H9 (cell line): ENCODE measurements around the gene HOXA2. TPM values are rescaled to one million over a fixed set of nuclear protein-coding genes. Genes with fewer than 3 reads are reported as not detected.

Experiments
- DNase-seq: peaks from one replicate; pipeline ENCODE4 v3.0.0-alpha.2; 2017
- H2AFZ ChIP-seq: one replicate; pipeline ENCODE4 v1.6.1; 2013; ENCODE audit warnings: mild to moderate bottlenecking, low read length, control low read depth, moderate library complexity
- H2AK5ac ChIP-seq: 2 replicates; pipeline ENCODE4 v1.6.1; 2013; ENCODE audit warnings: low read length, control low read depth, mixed read lengths; ENCODE audit not compliant: insufficient read length
- H2BK120ac ChIP-seq: one replicate; pipeline ENCODE4 v1.6.1; 2013; ENCODE audit warnings: low read depth, mild to moderate bottlenecking, low read length, control low read depth, inconsistent platforms; ENCODE audit not compliant: poor library complexity, severe bottlenecking
- H2BK12ac ChIP-seq: 2 replicates; pipeline ENCODE4 v1.6.1; 2013; ENCODE audit warnings: low read length, control low read depth, mixed read lengths, low read depth; ENCODE audit not compliant: insufficient read length
- H2BK15ac ChIP-seq: 2 replicates; pipeline ENCODE4 v1.6.1; 2013; ENCODE audit warnings: low read depth, low read length, control low read depth
- H2BK20ac ChIP-seq: one replicate; pipeline ENCODE4 v1.6.1; 2013; ENCODE audit warnings: low read depth, mild to moderate bottlenecking, low read length, control low read depth, inconsistent platforms; ENCODE audit not compliant: poor library complexity, severe bottlenecking
- H2BK5ac ChIP-seq: 2 replicates; pipeline ENCODE4 v1.6.1; 2013; ENCODE audit warnings: low read length, control low read depth, mixed read lengths; ENCODE audit not compliant: insufficient read length
- H3K14ac ChIP-seq: 2 replicates; pipeline ENCODE4 v1.6.1; 2013; ENCODE audit warnings: low read length, control low read depth; ENCODE audit not compliant: insufficient read depth
- H3K18ac ChIP-seq: 2 replicates; pipeline ENCODE4 v1.6.1; 2013; ENCODE audit warnings: low read depth, mild to moderate bottlenecking, mixed read lengths, low read length, control low read depth; ENCODE audit not compliant: insufficient read length
- H3K23ac ChIP-seq: 2 replicates; pipeline ENCODE4 v1.6.1; 2013; ENCODE audit warnings: low read length, control low read depth, mixed read lengths, low read depth; ENCODE audit not compliant: insufficient read length
- H3K23me2 ChIP-seq: 2 replicates; pipeline ENCODE4 v1.6.1; 2013; ENCODE audit warnings: low read depth, mild to moderate bottlenecking, mixed read lengths, low read length, control low read depth; ENCODE audit not compliant: insufficient read length, poor library complexity, severe bottlenecking
- H3K27ac ChIP-seq: 2 replicates; pipeline ENCODE4 v1.5.1; 2013; ENCODE audit warnings: low read length, control low read depth, mixed read lengths, low read depth; ENCODE audit not compliant: insufficient read length
- H3K27me3 ChIP-seq: 2 replicates; pipeline ENCODE4 v1.6.1; 2013; ENCODE audit warnings: low read length, control low read depth, inconsistent platforms; ENCODE audit not compliant: insufficient read depth
- H3K4ac ChIP-seq: 2 replicates; pipeline ENCODE4 v1.6.1; 2013; ENCODE audit warnings: low read depth, mild to moderate bottlenecking, control low read depth, inconsistent platforms, low read length, moderate library complexity
- H3K4me1 ChIP-seq: 2 replicates; pipeline ENCODE4 v1.6.1; 2013; ENCODE audit warnings: low read length, control low read depth, inconsistent platforms; ENCODE audit not compliant: insufficient read depth
- H3K4me2 ChIP-seq: 2 replicates; pipeline ENCODE4 v1.6.1; 2013; ENCODE audit warnings: low read length, control low read depth, mixed read lengths; ENCODE audit not compliant: insufficient read length, insufficient read depth
- H3K56ac ChIP-seq: 2 replicates; pipeline ENCODE4 v1.6.1; 2013; ENCODE audit warnings: low read depth, mild to moderate bottlenecking, mixed read lengths, low read length, control low read depth; ENCODE audit not compliant: insufficient read length
- H3K79me1 ChIP-seq: 2 replicates; pipeline ENCODE4 v1.6.1; 2013; ENCODE audit warnings: low read depth, mild to moderate bottlenecking, moderate library complexity, low read length, control low read depth, inconsistent platforms; ENCODE audit not compliant: insufficient read depth, poor library complexity, severe bottlenecking
- H3K79me2 ChIP-seq: 2 replicates; pipeline ENCODE4 v1.6.1; 2013; ENCODE audit warnings: low read length, control low read depth, inconsistent platforms; ENCODE audit not compliant: insufficient read depth
- H3K9ac ChIP-seq: 2 replicates; pipeline ENCODE4 v1.6.1; 2013; ENCODE audit warnings: low read length, control low read depth, mixed read lengths; ENCODE audit not compliant: insufficient read length; ENCODE audit errors: extremely low read depth
- H3K9me3 ChIP-seq: one replicate; pipeline ENCODE4 v1.6.1; 2013; ENCODE audit warnings: low read depth, low read length, inconsistent platforms; ENCODE audit not compliant: control insufficient read depth
- H3T11ph ChIP-seq: one replicate; pipeline ENCODE4 v1.6.1; 2013; ENCODE audit warnings: mild to moderate bottlenecking, low read length, control low read depth, inconsistent platforms
- H4K20me1 ChIP-seq: one replicate; pipeline ENCODE4 v1.6.1; 2013; ENCODE audit not compliant: control insufficient read depth, insufficient read length, insufficient read depth
- H4K5ac ChIP-seq: 2 replicates; pipeline ENCODE4 v1.6.1; 2013; ENCODE audit warnings: low read depth, mild to moderate bottlenecking, mixed read lengths, low read length, control low read depth; ENCODE audit not compliant: insufficient read length
- H4K8ac ChIP-seq: replicated peaks from 2 replicates; pipeline ENCODE4 v1.6.1; 2013; ENCODE audit warnings: low read length, control low read depth, mixed read lengths, low read depth; ENCODE audit not compliant: insufficient read length
- H4K91ac ChIP-seq: 2 replicates; pipeline ENCODE4 v1.6.1; 2013; ENCODE audit warnings: low read depth, mild to moderate bottlenecking, moderate library complexity, mixed read lengths, low read length, control low read depth; ENCODE audit not compliant: insufficient read length
- H3K27ac Mint-ChIP-seq, 3 experiments: 2 replicates in 2 of 3; 3 replicates in 1 of 3; pipeline ENCODE4 v1.8.0; 2020 to 2021; ENCODE audit warnings: mixed read lengths in 3 of 3, mild to moderate bottlenecking in 1 of 3, moderate library complexity in 1 of 3
- H3K27me3 Mint-ChIP-seq: 2 replicates; pipeline ENCODE4 v1.8.0; 2021; ENCODE audit warnings: low read depth, mild to moderate bottlenecking, moderate library complexity, mixed read lengths
- H3K36me3 Mint-ChIP-seq, 3 experiments: 2 replicates in 2 of 3; 3 replicates in 1 of 3; pipeline ENCODE4 v1.8.0; 2020 to 2021; ENCODE audit warnings: low read depth in 3 of 3, mixed read lengths in 3 of 3; ENCODE audit not compliant: insufficient read depth in 1 of 3
- H3K4me1 Mint-ChIP-seq, 2 experiments: 2 replicates each; pipeline ENCODE4 v1.8.0; 2020; ENCODE audit warnings: mixed read lengths in 2 of 2
- H3K4me3 Mint-ChIP-seq, 2 experiments: 2 replicates in 1 of 2; 3 replicates in 1 of 2; pipeline ENCODE4 v1.8.0; 2020 to 2021; ENCODE audit warnings: mild to moderate bottlenecking in 2 of 2, mixed read lengths in 2 of 2, moderate library complexity in 1 of 2
- H3K9me3 Mint-ChIP-seq, 2 experiments: 2 replicates in 1 of 2; 3 replicates in 1 of 2; pipeline ENCODE4 v1.8.0; 2020; ENCODE audit warnings: mild to moderate bottlenecking in 2 of 2, mixed read lengths in 2 of 2, moderate library complexity in 1 of 2
- WGBS: extraction: QIAGEN DNeasy Blood & Tissue Kit; methylation state at CpG from one replicate; pipeline ENCODE4 v1.1.7; 2013; ENCODE audit warnings: missing lambda C conversion rate, low lambda C conversion rate, mixed read lengths; ENCODE audit not compliant: insufficient read length; ENCODE audit errors: extremely low coverage; 5-methylcytosine and 5-hydroxymethylcytosine counted together
- total RNA-seq: library from RNA; stranded (reverse); gene quantifications from 2 replicates; pipeline ENCODE4 v1.2.1, GENCODE V29; 2021
- TF ChIP-seq, protein P1 (sequence below): fragments of 200-600 bp; sonication (generic); conservative IDR thresholded peaks from 3 replicates; pipeline ENCODE4 v1.8.0; 2021; ENCODE audit warnings: antibody characterized with exemption, mild to moderate bottlenecking

Gene HOXA2
- total RNA-seq, 1 experiment from 2014 or later: not detected

GRCh38 chr7:27146491-27147198 is 44.2 kb upstream of the HOXA2 start:
- no peak overlapping the region for H2BK120ac ChIP-seq
- WGBS: no CpG with 5 or more reads among the region's 5 CpGs

More at GRCh38 chr7:27146491-27147198, 44.2 kb upstream of the HOXA2 start:
- Histone ChIP-seq H3K23me2 (peaks cover 14% of the 10 kb centered on the region), H3K9me3 (no peaks in the 10 kb centered on the region), H3K79me2 (no peaks in the 10 kb centered on the region), H3K56ac (no peak overlapping the region), H3K4me2 (no peak overlapping the region), H2BK15ac (no peak overlapping the region; the same call in 1 of the 2 replicates), H2AFZ (no peak overlapping the region), H3K79me1 (no peaks in the 10 kb centered on the region), H3T11ph (no peak overlapping the region), H4K91ac (no peak overlapping the region), H3K23ac (no peak overlapping the region), H4K5ac (no peak overlapping the region), H3K27me3 (peaks cover 94% of the 10 kb centered on the region), H2BK12ac (no peak overlapping the region), H3K4ac (no peak overlapping the region), H3K14ac (no peak overlapping the region), H2AK5ac (no peak overlapping the region), H3K18ac (no peak overlapping the region), H3K4me1 (no peaks in the 10 kb centered on the region), H4K20me1 (no peaks in the 10 kb centered on the region), H4K8ac (no peak overlapping the region), H3K9ac (no peak overlapping the region), H2BK5ac (no peak overlapping the region), H2BK20ac (no peak overlapping the region), H3K27ac (no peak overlapping the region)
- Mint-ChIP-seq H3K9me3 (peaks cover 21 to 25% of the 10 kb centered on the region in 2 experiments), H3K27me3 (peaks cover 100% of the 10 kb centered on the region), H3K4me1 (peaks cover 15 to 34% of the 10 kb centered on the region in 2 experiments), H3K36me3 (no peaks in the 10 kb centered on the region; a peak in 3 of 7 replicates), H3K4me3 (no peak overlapping the region), H3K27ac (no peak overlapping the region)
- no peak for DNase-seq
- TF ChIP-seq, protein P1, sequence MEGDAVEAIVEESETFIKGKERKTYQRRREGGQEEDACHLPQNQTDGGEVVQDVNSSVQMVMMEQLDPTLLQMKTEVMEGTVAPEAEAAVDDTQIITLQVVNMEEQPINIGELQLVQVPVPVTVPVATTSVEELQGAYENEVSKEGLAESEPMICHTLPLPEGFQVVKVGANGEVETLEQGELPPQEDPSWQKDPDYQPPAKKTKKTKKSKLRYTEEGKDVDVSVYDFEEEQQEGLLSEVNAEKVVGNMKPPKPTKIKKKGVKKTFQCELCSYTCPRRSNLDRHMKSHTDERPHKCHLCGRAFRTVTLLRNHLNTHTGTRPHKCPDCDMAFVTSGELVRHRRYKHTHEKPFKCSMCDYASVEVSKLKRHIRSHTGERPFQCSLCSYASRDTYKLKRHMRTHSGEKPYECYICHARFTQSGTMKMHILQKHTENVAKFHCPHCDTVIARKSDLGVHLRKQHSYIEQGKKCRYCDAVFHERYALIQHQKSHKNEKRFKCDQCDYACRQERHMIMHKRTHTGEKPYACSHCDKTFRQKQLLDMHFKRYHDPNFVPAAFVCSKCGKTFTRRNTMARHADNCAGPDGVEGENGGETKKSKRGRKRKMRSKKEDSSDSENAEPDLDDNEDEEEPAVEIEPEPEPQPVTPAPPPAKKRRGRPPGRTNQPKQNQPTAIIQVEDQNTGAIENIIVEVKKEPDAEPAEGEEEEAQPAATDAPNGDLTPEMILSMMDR: no peak
